ENCODE results near the gene PDE6H. TPM values are rescaled to one million over a fixed set of nuclear protein-coding genes. Genes with fewer than 3 reads are reported as not detected.

The PDE6H gene
- total and polyA plus RNA-seq, 2 of the 8 experiments (the other 6 are each of a cell fraction or from before 2014, with no cell fraction given), result not detected

- TF ChIP-seq TAF1 (IDR thresholded peaks at IDR 0.05; ENCODE audit: low read depth, low read length), result no peak
- no peak for TF ChIP-seq MAFK (IDR thresholded peaks at IDR 0.05; ENCODE audit: low read depth, low read length)
- TF ChIP-seq CEBPB (IDR thresholded peaks at IDR 0.05; ENCODE audit: low read depth, low read length), result no peak
- TF ChIP-seq HDAC2 (IDR thresholded peaks at IDR 0.05; ENCODE audit: borderline replicate concordance in 1 of 2, low read depth in 2 of 2, low read length in 2 of 2), result no peak
- TF ChIP-seq, protein P1, sequence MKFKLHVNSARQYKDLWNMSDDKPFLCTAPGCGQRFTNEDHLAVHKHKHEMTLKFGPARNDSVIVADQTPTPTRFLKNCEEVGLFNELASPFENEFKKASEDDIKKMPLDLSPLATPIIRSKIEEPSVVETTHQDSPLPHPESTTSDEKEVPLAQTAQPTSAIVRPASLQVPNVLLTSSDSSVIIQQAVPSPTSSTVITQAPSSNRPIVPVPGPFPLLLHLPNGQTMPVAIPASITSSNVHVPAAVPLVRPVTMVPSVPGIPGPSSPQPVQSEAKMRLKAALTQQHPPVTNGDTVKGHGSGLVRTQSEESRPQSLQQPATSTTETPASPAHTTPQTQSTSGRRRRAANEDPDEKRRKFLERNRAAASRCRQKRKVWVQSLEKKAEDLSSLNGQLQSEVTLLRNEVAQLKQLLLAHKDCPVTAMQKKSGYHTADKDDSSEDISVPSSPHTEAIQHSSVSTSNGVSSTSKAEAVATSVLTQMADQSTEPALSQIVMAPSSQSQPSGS (IDR thresholded peaks at IDR 0.05; ENCODE audit: low read length), result no peak
- TF ChIP-seq BCL11A (IDR thresholded peaks at IDR 0.05; ENCODE audit: low read depth in 2 of 2, low read length in 2 of 2), result no peak
- no peak for TF ChIP-seq CBX8 (IDR thresholded peaks at IDR 0.05; ENCODE audit: borderline replicate concordance, low read depth, low read length)
- TF ChIP-seq TCF12 (IDR thresholded peaks at IDR 0.05; ENCODE audit: low read depth, low read length), result no peak
- no peak for TF ChIP-seq POU5F1 (IDR thresholded peaks at IDR 0.05; ENCODE audit: low read depth, low read length)
- TF ChIP-seq NRF1 (IDR thresholded peaks at IDR 0.05; ENCODE audit: low read depth, low read length), result no peak
- TF ChIP-seq CHD2 (IDR thresholded peaks at IDR 0.05; ENCODE audit: low read length), result no peak
- no peak for TF ChIP-seq TBP (IDR thresholded peaks at IDR 0.05; ENCODE audit: low read depth, low read length)
- TF ChIP-seq TEAD4 (IDR thresholded peaks at IDR 0.05; ENCODE audit: low read depth, low read length), result no peak
Measured at GRCh38 chr12:14956024-14956891, 16.6 kb upstream of the PDE6H start (continued).

Measured in H1 (cell line).